ENCODE measurements around the gene DNASE1. TPM values are rescaled to one million over a fixed set of nuclear protein-coding genes. Genes with fewer than 3 reads are reported as not detected.

Gene DNASE1
- total RNA-seq, 2 donors from 2014 or later = 31.2 to 32.2 TPM

GRCh38 chr16:3673201-3673600, 18.7 kb downstream of the DNASE1 start:
- DNase-seq = no peak
- Histone ChIP-seq H3K36me3 (ENCODE audit: control insufficient read depth, insufficient read depth, low read length) (peaks cover 46% of the 10 kb centered on the region), H3K9me3 (ENCODE audit: control insufficient read depth, low read length) (no peaks in the 10 kb centered on the region), H3K4me1 (ENCODE audit: control insufficient read depth, insufficient read depth, low read length) (no peaks in the 10 kb centered on the region), H3K4me3 (ENCODE audit: low read length) (no peak overlapping the region), H3K9ac (ENCODE audit: extremely low read depth, low read length, poor library complexity, severe bottlenecking) (no peak overlapping the region), H3K27me3 (ENCODE audit: control insufficient read depth, insufficient read depth, low read length, poor library complexity, severe bottlenecking) (no peaks in the 10 kb centered on the region), H3K27ac (ENCODE audit: low read depth, low read length) (no peak overlapping the region)
- Mint-ChIP-seq H3K27ac (peak overlapping the region; percentile 58), H3K36me3 (ENCODE audit: low read depth) (peaks cover 69% of the 10 kb centered on the region), H3K4me3 (no peak overlapping the region), H3K9me3 (no peaks in the 10 kb centered on the region), H3K27me3 (ENCODE audit: insufficient read depth) (no peaks in the 10 kb centered on the region), H3K4me1 (no peaks in the 10 kb centered on the region)
- no peak for TF ChIP-seq CTCF (conservative IDR thresholded peaks at IDR 0.05)
- 90 to 96% methylated on average over 12 to 18 of the region's 18 CpGs for WGBS, 2 experiments (ENCODE audit: insufficient coverage in 1 of 2, insufficient read length in 1 of 2)

GRCh38 chr16:3673676-3674377, 19.3 kb downstream of the DNASE1 start:
- Histone ChIP-seq H3K9me3 (ENCODE audit: control insufficient read depth, low read length) (no peaks in the 10 kb centered on the region), H3K4me3 (ENCODE audit: low read length) (no peak overlapping the region), H3K36me3 (ENCODE audit: control insufficient read depth, insufficient read depth, low read length) (peaks cover 44% of the 10 kb centered on the region), H3K27ac (ENCODE audit: low read depth, low read length) (no peak overlapping the region), H3K27me3 (ENCODE audit: control insufficient read depth, insufficient read depth, low read length, poor library complexity, severe bottlenecking) (no peaks in the 10 kb centered on the region), H3K9ac (ENCODE audit: extremely low read depth, low read length, poor library complexity, severe bottlenecking) (no peak overlapping the region), H3K4me1 (ENCODE audit: control insufficient read depth, insufficient read depth, low read length) (no peaks in the 10 kb centered on the region)
- WGBS, 2 experiments (ENCODE audit: insufficient coverage in 1 of 2, insufficient read length in 1 of 2) = 90 to 95% methylated on average over 12 to 13 of the region's 13 CpGs
- no peaks in the 10 kb centered on the region for H3K27me3 Mint-ChIP-seq (ENCODE audit: insufficient read depth)
- H3K4me3 Mint-ChIP-seq = no peak overlapping the region
- no peaks in the 10 kb centered on the region for H3K9me3 Mint-ChIP-seq
- H3K4me1 Mint-ChIP-seq = no peaks in the 10 kb centered on the region
- DNase-seq = no peak
- peaks cover 70% of the 10 kb centered on the region for H3K36me3 Mint-ChIP-seq (ENCODE audit: low read depth)
- no peak for TF ChIP-seq CTCF (conservative IDR thresholded peaks at IDR 0.05)
- no peak overlapping the region for H3K27ac Mint-ChIP-seq

GRCh38 chr16:3674513-3675295, 20.2 kb downstream of the DNASE1 start:
- TF ChIP-seq CTCF (conservative IDR thresholded peaks at IDR 0.05) = peak; percentile 46
- peak; percentile 68 for DNase-seq
- Mint-ChIP-seq H3K4me1 (no peaks in the 10 kb centered on the region), H3K27me3 (ENCODE audit: insufficient read depth) (no peaks in the 10 kb centered on the region), H3K36me3 (ENCODE audit: low read depth) (peaks cover 72% of the 10 kb centered on the region), H3K4me3 (no peak overlapping the region), H3K27ac (no peak overlapping the region), H3K9me3 (no peaks in the 10 kb centered on the region)
- H3K4me3 ChIP-seq (ENCODE audit: low read length) = no peak overlapping the region
- H3K36me3 ChIP-seq (ENCODE audit: control insufficient read depth, insufficient read depth, low read length) = peaks cover 46% of the 10 kb centered on the region
- no peaks in the 10 kb centered on the region for H3K9me3 ChIP-seq (ENCODE audit: control insufficient read depth, low read length)
- H3K27ac ChIP-seq (ENCODE audit: low read depth, low read length) = peak overlapping the region; percentile 11
- H3K9ac ChIP-seq (ENCODE audit: extremely low read depth, low read length, poor library complexity, severe bottlenecking) = no peak overlapping the region
- no peaks in the 10 kb centered on the region for H3K4me1 ChIP-seq (ENCODE audit: control insufficient read depth, insufficient read depth, low read length)
- no peaks in the 10 kb centered on the region for H3K27me3 ChIP-seq (ENCODE audit: control insufficient read depth, insufficient read depth, low read length, poor library complexity, severe bottlenecking)
- 88 to 94% methylated on average over 25 to 34 of the region's 34 CpGs for WGBS, 2 experiments (ENCODE audit: insufficient coverage in 1 of 2, insufficient read length in 1 of 2)
